ENCODE data around the gene PPP1R16B.

- peak; percentile 93 for TF ChIP-seq POLR2A (IDR thresholded peaks at IDR 0.05)
- TF ChIP-seq, protein P1, sequence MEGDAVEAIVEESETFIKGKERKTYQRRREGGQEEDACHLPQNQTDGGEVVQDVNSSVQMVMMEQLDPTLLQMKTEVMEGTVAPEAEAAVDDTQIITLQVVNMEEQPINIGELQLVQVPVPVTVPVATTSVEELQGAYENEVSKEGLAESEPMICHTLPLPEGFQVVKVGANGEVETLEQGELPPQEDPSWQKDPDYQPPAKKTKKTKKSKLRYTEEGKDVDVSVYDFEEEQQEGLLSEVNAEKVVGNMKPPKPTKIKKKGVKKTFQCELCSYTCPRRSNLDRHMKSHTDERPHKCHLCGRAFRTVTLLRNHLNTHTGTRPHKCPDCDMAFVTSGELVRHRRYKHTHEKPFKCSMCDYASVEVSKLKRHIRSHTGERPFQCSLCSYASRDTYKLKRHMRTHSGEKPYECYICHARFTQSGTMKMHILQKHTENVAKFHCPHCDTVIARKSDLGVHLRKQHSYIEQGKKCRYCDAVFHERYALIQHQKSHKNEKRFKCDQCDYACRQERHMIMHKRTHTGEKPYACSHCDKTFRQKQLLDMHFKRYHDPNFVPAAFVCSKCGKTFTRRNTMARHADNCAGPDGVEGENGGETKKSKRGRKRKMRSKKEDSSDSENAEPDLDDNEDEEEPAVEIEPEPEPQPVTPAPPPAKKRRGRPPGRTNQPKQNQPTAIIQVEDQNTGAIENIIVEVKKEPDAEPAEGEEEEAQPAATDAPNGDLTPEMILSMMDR (IDR thresholded peaks at IDR 0.05), result peak in 1 of 4 donors; percentile 95
Measured at GRCh38 chr20:38926142-38926933, 120.8 kb downstream of the PPP1R16B start, which contains the start of gene FAM83D.

Data from right lobe of liver (tissue), 4 donors.